GM21367 (cell line): ENCODE results near the gene EPM2A.

Experiments
- ATAC-seq: cut with Tn5 transposase; IDR thresholded peaks from one replicate; pipeline ENCODE4 v1.9.1; 2021; ENCODE audit not compliant: unreplicated experiment

The EPM2A gene

DNA sequence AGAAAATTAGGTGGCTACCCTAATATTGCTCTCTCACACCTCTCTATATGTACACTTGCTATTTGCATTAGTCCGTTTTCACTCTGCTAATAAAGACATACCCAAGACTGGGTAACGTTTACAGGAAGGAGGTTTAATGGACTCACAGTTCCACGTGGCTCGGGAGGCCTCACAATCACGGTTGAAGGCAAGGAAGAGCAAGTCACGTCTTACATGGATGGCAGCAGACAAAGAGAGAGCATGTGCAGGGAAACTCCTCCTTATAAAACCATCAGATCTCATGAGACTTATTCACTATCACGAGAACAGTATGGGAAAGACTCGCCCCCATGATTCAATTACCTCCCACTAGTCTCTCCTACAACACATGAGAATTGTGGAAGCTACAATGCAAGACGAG is 53.4 kb downstream of the EPM2A start:
- no peak for ATAC-seq

DNA sequence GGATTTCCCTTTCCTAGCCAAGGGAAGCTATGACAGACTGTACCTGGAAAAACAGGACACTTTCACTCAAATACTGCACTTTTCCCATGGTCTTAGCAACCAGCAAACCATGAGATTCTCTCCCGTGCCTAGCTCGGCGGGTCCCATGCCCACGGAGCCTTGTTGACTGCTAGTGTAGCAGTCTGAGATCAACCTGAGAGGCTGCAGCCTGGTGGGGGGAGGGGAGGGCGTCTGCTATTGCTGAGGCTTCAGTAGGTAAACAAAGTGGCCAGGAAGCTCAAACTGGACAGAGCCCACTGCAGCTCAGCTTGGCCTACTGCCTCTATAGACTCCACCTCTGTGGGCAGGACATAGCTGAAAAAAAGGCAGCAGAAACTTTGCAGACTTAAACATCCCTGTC is 61.8 kb downstream of the EPM2A start:
- ATAC-seq = no peak

DNA sequence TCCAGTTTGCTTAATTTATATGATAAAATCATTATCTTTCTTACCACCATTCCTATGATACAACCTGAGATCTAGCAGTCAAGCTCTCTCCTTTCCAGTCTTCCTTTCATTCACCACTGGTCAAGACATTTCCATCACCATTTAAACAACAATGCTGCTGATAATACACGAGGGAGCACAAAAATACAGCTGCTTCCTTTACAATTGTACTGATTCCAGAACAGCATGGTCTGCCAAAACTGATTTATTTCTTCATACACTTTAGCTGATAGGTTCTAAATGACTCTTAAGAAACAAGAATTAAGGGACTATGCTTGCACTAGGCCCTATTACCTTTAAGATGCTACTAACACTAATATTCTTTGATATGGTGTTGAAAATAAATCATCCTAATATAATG is 65.0 kb downstream of the EPM2A start:
- ATAC-seq = no peak

DNA sequence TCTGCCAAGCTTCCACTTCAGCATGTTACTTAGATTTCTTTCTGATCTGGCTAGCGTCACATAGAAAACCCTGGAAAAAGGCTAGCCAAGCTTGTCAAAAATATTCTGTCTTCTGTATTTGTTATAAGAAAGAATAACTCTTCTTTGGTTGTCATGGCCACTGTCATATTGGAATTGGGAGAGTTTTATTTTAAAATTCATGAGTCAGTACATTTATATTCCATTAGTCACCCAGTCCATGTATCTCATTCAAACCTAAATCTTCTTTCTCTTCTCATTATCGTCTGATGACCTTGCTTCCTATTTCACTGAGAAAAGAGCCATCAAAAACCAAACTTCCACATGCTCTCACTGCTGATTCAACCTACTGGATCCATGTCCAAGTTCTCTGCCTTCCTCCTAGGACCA is 65.7 kb downstream of the EPM2A start:
- no peak for ATAC-seq

DNA sequence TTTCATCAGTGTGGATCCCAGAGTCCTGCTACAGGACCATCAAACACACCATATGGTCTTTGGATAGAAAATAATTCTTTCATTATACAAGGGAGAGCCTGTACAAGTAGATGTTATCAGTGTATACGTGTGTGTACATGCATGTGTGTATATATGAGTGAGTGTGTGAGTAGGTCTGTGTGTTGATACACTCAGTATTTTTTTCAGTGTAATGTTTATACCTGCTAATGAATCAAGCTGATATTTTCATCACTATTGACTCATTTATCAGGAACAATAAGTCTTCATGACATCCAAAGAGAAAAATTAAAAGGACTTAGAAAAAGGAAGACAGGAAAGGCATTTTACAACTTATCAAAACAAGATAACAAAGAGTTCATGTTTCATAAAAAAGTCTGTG is 66.5 kb downstream of the EPM2A start:
- no peak for ATAC-seq

DNA sequence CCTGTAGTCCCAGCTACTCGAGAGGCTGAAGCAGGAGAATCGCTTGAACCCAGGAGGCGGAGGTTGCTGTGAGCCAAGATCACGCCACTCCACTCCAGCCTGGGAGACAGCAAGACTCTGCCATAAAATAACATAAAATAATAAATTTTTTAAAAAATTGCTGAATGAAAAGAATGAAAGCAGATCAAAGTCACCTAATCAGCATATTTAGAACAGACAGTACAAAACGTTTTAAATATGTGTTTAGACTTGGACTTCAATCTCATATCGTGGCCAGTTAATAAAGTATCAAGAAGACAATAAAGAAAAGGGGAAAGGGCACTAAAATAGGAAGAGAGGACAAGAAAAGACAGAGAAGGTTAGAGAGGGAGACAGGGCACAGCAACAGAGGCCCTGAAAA is 74.6 kb downstream of the EPM2A start:
- ATAC-seq = no peak

DNA sequence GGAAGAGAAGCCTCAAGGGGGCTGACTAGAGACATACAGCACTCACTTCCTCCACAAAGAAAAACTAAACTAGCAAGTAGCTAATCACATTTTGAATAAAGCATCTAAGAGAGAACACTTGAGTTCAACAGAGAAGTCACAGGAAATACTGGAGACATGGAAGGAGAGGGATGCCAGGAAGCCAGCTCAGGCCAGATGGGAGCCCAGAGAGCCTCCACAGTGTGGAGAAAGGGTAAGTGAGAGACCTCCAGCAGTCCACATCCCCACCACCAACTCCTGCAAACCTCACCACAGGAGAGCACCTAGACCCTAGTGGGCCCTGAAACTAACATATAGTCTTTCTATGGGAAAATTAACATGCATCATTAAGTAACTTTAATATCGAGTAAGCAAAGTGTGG is 79.2 kb downstream of the EPM2A start:
- ATAC-seq = no peak

DNA sequence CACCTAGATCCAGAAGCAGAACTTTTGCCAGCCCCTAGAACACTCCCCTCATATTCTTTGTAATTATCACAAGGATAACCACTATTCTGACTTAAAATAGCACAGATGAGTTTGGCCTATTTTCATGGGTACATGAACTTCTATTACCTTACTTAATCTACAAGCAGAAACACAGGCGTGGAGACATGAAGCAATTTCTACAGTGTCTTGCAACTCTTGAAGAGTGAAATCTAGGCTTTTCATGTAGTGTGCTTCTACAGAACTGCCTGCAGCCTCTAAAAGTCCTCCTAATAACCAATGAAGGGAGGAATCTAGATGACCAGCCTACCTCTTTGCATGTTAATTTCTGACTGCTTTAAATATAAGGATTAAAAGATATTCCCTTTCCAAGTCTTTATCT is 82.7 kb downstream of the EPM2A start:
- no peak for ATAC-seq

DNA sequence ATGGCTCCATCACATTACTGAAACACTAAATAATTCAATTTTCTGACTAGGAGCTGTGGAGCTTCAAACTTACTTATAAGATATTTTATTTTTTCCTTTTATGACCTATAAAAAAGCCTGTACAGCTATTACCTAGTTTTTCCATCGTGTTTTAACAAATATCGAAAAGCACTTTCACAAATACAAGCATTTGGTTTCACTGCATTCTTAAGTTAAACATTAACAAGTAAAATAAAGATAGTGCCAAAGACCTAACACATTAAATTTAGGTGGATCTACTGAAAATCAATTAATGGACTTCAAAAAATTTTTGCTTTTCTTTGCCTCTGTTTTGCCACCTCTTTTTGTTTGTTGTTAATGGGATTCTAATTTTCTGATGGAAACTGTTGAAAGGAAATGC is 83.3 kb downstream of the EPM2A start:
- ATAC-seq = no peak

DNA sequence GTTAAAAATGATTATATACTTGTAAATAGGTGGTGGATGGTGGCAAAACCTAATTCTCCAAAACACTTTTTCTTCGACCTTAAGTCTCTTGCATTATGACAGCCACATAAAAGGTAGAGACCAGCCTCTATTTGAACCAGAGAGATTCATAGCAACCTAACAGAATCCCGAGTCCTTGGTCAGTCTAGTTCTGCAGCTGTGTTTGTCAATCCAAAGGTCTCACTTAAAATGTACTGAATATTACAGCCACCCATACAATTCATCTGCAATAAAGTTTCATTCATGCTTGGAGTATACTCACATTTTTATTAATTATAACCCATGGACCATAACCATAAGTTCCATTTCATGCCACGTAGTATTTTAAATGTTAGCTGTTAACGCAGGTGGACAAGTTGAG is 87.2 kb downstream of the EPM2A start:
- ATAC-seq = no peak

DNA sequence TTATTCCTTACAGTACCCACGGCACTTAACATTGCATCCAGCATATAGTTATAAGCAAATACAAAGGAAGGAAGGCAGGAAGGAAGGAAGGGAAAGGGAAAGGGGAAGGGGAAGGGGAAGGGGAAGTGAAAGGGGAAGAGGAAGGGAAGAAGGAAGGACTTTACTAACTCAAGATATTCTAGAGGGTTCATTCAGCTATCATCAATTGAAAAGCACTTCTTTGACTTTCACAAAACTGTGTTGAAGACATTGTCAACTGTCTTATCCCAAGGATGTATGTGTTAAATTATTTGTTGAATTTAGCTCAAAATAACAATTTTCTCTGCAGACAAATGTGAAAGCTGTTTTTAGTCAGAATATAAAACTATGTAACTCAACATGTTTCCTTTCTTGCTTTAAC is 87.7 kb downstream of the EPM2A start:
- ATAC-seq = no peak

DNA sequence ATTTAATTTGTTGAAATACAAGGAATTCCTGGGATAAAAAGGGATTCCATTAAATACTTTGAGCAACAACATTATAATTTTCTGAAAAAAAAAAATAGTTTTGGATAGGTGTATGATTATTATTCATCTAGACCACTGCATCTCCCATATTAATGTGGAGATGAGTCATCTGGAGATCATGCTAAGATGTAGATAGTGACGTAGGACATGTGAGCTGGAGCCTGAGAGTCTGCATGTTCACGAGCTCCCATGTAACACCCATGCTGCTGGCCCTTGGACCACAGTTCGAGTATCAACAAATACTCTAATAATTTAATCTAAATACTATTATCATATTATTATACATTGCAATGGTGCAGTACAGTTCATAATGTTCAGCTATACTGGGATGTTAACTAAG is 91.6 kb downstream of the EPM2A start:
- no peak for ATAC-seq

DNA sequence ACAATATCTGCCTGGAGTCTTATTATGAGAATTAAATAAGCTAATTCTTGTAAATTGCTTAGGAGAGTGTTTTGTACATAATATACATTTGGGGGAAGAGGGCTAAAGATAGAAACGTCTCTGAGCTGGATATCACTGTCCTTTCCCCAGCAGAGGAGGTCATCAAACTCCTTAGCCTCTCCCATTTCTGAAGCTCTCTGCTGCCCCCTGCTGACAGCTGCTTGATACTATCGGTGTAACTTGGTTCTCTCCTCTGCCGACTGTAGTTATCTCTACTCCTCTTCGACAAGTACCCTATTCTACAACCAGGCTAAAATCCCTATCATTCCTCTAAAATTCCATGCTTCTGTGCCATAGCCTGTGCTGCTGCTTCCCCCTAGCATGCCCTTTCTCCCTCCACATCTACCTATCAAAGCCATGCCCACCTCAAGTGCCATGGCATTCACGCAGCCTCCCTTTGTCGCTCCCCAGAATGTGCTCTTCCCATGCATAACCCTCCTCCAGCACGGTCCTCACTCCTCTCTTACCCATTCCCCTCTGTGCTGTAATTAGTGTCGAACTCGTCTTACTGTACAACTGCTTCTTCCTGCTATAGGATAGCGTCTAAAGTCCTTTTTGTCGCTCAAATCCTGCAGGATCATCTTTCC is 101.2 kb downstream of the EPM2A start:
- peak; percentile 95 for ATAC-seq

DNA sequence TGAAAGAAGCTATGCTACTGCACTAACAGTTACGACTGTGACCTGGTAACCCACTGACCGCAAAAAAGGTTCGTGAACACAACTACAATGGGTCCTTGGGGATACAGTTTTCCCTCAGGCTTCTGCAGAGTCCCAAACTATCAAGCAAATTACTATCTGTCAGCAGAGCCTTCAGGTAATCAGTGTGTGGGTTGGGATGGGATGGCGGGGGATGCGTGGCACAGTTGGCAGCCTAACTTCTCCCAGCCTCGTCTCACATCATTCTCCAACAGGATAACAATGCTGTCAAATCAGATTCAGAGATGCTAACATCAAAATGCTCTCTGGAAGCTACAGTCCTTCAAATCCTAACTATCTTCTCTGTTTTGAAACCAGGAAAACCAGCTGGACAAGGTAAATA is 102.3 kb downstream of the EPM2A start:
- ATAC-seq = no peak

DNA sequence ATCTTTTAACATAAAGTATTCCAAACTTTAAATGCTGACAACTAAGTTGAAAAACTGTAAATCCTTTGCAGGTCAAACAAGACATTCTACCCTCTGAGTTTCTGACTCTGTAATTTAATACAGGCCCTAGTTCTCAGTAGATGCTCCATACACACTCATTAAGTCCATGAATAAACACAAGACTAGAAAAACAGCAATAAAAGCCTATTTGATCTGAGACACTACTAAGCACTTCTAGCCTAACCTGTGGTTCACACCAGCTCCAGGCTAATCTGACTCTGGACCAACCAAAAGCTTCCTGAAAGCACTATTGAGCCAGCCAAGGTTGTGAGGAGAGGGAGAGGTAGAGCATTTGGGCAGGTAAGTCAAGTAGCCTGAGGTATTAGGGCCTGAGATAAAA is 103.9 kb downstream of the EPM2A start:
- no peak for ATAC-seq

DNA sequence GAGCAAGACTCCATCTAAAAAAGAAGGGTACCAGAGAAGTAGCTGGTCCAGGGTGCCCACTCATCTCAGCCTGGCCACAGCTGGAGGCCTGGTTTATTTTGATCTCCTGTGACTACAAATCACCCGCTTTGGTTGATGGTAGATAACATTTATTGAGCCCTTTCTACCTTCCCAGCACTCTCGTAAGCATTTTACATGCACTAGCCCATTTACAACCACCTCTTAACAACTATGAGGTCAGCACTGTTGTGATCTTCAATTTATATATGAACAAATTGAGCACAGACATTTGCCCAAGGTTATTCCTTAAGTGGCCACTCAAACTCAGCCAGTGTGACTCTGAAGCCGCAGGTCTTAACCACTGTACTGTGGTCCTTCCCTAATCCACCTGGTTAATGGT is 104.7 kb downstream of the EPM2A start:
- no peak for ATAC-seq

DNA sequence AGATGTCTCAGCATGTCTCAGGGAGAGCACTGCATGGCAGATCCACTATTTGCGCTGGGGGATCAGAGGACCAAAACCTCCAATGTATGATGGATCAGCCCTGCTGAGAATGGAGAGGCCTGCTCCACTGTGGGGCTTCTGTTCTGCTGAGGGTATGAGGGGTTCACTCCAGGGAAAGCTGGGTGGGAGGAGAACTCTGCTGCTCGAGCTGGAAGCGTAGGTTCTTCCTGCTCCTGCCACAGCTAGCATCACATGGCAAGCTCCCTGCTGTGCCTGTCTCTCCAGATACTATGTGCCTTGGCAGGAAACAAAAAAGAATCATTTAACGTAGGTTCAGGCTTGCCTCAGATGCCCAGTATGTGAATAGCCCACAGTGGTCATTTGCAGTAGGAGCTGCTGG is 105.8 kb downstream of the EPM2A start:
- no peak for ATAC-seq

DNA sequence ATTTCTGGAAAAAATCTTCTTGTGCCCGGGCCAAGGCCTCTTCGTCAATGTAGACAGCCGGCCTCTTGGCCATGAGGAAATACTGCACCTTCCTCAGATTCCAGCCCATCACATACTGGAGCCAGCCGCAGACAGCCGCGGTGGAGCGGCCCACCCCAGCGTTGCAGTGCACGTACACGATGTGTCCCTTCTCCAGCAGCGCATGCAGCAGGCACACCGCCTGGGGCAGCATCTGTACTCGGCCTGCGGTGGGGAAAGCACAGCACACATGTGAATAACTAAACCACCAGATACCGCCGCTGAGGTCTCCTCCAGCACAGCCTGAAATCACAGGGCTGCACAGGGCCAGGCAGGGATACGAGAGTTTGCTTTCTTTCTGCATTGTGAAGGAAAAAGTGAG is 107.9 kb downstream of the EPM2A start:
- no peak for ATAC-seq

DNA sequence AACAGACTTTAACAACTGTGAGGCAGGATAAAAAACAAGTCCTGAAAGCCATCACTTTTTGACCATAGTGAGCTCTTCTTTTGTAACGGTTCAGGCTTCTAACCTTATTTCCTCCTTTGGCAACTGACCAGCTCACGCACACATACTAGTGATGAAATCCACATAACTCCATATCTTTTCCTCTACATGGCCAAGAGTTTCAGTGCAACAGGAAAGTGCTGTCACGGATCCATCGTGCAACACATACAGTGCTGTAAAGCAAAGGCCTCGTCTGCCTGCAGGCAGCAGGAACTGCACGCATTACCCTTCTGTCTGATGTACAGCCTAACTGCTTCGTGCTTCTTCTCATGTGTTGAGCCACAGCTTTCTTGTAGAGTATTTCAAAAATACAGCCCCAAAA is 108.5 kb downstream of the EPM2A start:
- no peak for ATAC-seq

DNA sequence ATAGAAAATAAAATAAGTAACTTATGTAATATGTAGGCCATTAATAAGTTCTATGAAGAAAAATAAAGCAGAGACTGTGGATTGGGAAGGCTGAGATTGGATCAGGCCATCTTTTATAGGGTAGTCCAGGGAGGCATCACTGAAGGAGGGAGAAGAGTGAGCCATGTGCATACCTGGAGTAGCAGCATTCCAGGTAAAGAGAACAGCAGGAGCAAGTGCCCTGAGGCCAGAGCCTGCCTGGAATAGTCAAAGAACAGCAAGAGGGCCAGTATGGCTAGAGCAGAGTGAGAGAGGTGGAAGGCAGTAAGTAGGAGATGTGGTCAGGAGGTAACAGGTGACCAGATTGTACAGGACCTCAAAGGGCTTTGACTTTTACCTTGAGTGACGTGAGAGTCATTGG is 112.1 kb downstream of the EPM2A start:
- no peak for ATAC-seq

DNA sequence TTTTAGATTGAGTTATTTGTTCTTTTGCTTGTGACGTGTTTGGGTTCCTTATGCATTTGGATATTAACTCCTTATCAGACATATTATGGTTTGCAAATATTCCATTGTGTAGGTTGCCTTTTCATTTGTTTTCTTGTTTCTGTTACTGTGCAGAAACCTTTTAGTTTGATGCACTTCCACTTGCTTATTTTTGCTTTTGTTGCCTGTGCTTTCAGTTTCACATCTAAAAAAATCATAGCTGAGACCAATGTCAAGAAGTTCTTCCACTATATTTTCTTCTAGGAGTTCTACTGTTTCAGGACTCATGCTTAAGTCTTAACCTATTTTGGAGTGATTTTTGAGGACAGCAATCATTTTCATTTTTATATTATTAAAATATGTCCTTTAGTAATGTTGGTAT is 113.5 kb downstream of the EPM2A start:
- ATAC-seq = peak; percentile 58

DNA sequence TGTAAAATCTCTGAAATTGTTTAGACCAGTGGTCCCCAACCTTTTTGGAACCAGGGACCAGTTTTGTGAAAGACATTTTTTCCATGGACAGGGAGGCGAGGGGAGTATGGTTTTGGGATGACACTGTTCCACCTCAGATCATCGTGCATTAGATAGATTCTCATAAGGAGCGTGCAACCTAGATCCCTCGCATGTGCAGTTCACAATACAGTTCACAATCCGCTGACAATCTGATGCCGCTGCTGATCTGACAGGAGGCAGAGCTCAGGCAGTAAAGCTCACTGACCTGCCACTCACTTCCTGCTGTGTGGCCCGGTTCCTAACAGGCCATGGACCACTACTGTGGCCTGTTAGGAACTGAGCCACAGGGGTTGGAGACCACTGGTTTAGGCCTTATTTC is 115.2 kb downstream of the EPM2A start:
- ATAC-seq = no peak

DNA sequence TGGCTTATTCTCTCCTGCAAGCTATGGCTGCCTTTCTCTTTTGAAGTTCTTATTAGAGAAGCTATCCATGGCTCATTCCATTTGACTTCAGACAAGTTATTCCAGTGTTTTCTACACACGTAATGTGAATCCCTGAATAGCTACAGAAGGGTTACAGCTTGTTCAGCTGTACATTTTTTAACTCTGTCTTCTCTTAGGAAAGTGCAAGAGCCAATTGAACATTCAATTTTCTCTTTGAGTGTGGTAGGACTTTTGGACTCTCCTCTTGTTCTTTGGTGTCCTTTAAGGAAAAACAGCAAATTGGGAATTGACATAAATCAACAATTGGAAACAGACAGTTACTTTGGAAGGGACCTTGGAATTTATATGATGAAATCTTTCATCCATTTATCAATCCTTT is 125.8 kb downstream of the EPM2A start:
- no peak for ATAC-seq

DNA sequence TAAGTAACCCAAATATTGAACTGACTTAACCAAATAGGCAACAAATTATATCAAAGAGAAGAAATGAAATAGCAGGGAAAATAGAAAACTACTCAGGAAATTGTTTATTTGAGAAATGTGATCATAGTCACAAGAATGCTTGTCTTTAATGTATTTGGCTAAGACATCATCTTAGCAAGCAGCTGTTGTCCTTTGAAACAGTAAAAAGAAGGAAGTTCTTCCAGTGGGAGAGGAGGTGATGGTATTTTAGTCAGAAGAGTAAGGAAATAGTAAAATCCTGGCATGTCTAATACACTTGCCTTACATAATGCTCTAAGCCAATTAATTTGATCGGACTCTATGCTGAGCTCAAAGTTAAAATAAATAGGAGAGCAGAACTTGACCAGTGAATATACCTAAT is 126.5 kb downstream of the EPM2A start:
- ATAC-seq = no peak
